ENCODE data around the gene TSKU.

GRCh38 chr11:76831686-76832310, 48.6 kb downstream of the TSKU start:
- TF ChIP-seq YY1 (IDR thresholded peaks at IDR 0.05; ENCODE audit: insufficient read depth, insufficient read length) (no peak), ZNF274 (IDR thresholded peaks at IDR 0.05; ENCODE audit: low read depth, low read length) (no peak)

Data from NT2/D1 (cell line).